IMR-90 (cell line): ENCODE measurements around the gene DUS2. TPM values are rescaled to one million over a fixed set of nuclear protein-coding genes. Genes with fewer than 3 reads are reported as not detected.

Source experiments
- ATAC-seq: fragments of 200-7000 bp; cut with Tn5 transposase; 2 replicates; pipeline ENCODE4 v1.9.1; 2020; ENCODE audit warnings: low read depth, mild to moderate bottlenecking, moderate library complexity
- BruUV-seq: library from RNA; stranded (reverse); fragments of 400-500 nt; replicated peaks from 2 replicates; lab custom pipeline; 2021; lab: Mats Ljungman, UMichigan
- CTCF ChIA-PET: fragments of 300-600 bp; formaldehyde crosslinking; extraction: SDS; loops from one replicate; lab custom pipeline; 2021; ENCODE audit warnings: antibody characterized with exemption; lab: Yijun Ruan, JAX
- POLR2A ChIA-PET: fragments of 300-600 bp; sonication (Branson Sonifier 250); formaldehyde crosslinking; loops from one replicate; lab custom pipeline; 2022; ENCODE audit warnings: antibody characterized with exemption; ENCODE audit not compliant: unreplicated experiment; lab: Charles Lee
- DNase-seq: peaks from one replicate; pipeline ENCODE4 v3.0.0; 2013
- H2AFZ ChIP-seq: replicated peaks from 2 replicates; pipeline ENCODE3; 2013; ENCODE audit warnings: low read length, mild to moderate bottlenecking; ENCODE audit not compliant: poor library complexity
- H2AK5ac ChIP-seq: 2 replicates; pipeline ENCODE4 v1.6.1; 2013; ENCODE audit warnings: low read depth, low read length, inconsistent platforms
- H2AK9ac ChIP-seq: replicated peaks from 2 replicates; pipeline ENCODE3; 2013; ENCODE audit warnings: mild to moderate bottlenecking, low read depth, low read length, moderate library complexity; ENCODE audit not compliant: poor library complexity
- H2BK120ac ChIP-seq: 2 replicates; pipeline ENCODE4 v1.6.1; 2013; ENCODE audit warnings: low read depth, low read length, inconsistent platforms
- H2BK15ac ChIP-seq: 3 replicates; pipeline ENCODE4 v1.6.1; 2013; ENCODE audit warnings: low read depth, low read length, inconsistent platforms
- H2BK20ac ChIP-seq: 2 replicates; pipeline ENCODE4 v1.6.1; 2013; ENCODE audit warnings: low read depth, mild to moderate bottlenecking, inconsistent platforms, low read length, moderate library complexity
- H2BK5ac ChIP-seq: 2 replicates; pipeline ENCODE4 v1.6.1; 2013; ENCODE audit warnings: mild to moderate bottlenecking, low read depth, low read length, inconsistent platforms; ENCODE audit not compliant: poor library complexity, severe bottlenecking
- H3K14ac ChIP-seq: replicated peaks from 2 replicates; pipeline ENCODE4 v1.6.1; 2013; ENCODE audit warnings: low read depth, low read length, inconsistent platforms
- H3K18ac ChIP-seq: 2 replicates; pipeline ENCODE4 v1.6.1; 2013; ENCODE audit warnings: low read depth, low read length, control low read depth
- H3K23ac ChIP-seq: 2 replicates; pipeline ENCODE4 v1.6.1; 2013; ENCODE audit warnings: low read depth, low read length, inconsistent platforms
- H3K27ac ChIP-seq: 2 replicates; pipeline ENCODE4 v1.5.1; 2013; ENCODE audit warnings: mild to moderate bottlenecking, control low read depth, low read length; ENCODE audit not compliant: insufficient read depth
- H3K27me3 ChIP-seq: 2 replicates; pipeline ENCODE4 v1.6.1; 2013; ENCODE audit warnings: low read length; ENCODE audit not compliant: control insufficient read depth, insufficient read depth
- H3K36me3 ChIP-seq: 2 replicates; pipeline ENCODE4 v1.6.1; 2013; ENCODE audit warnings: low read length, mixed read lengths; ENCODE audit not compliant: control insufficient read depth, insufficient read depth
- H3K4ac ChIP-seq: 2 replicates; pipeline ENCODE4 v1.6.1; 2013; ENCODE audit warnings: low read depth, low read length, inconsistent platforms
- H3K4me1 ChIP-seq: 2 replicates; pipeline ENCODE4 v1.6.1; 2013; ENCODE audit warnings: low read length, mixed read lengths; ENCODE audit not compliant: control insufficient read depth, insufficient read depth
- H3K4me2 ChIP-seq: 2 replicates; pipeline ENCODE4 v1.6.1; 2013; ENCODE audit warnings: low read depth, mild to moderate bottlenecking, control low read depth, low read length, moderate library complexity
- H3K4me3 ChIP-seq: 2 replicates; pipeline ENCODE4 v1.5.1; 2013; ENCODE audit warnings: low read depth, mild to moderate bottlenecking, control low read depth, low read length, moderate library complexity; ENCODE audit not compliant: insufficient read depth
- H3K56ac ChIP-seq: 2 replicates; pipeline ENCODE4 v1.6.1; 2013; ENCODE audit warnings: low read length, inconsistent platforms; ENCODE audit not compliant: insufficient read depth; ENCODE audit errors: extremely low read depth
- H3K79me1 ChIP-seq, 2 experiments: 2 replicates each; pipeline ENCODE4 v1.6.1; 2013; ENCODE audit warnings: low read length in 2 of 2, inconsistent platforms in 1 of 2, low read depth in 1 of 2
- H3K9ac ChIP-seq: 2 replicates; pipeline ENCODE4 v1.6.1; 2013; ENCODE audit warnings: low read depth, low read length, control low read depth
- H3K9me1 ChIP-seq: 2 replicates; pipeline ENCODE4 v1.6.1; 2013; ENCODE audit warnings: low read length, inconsistent platforms; ENCODE audit not compliant: insufficient read depth
- H3K9me3 ChIP-seq: 2 replicates; pipeline ENCODE4 v1.6.1; 2013; ENCODE audit warnings: low read length; ENCODE audit not compliant: control insufficient read depth, insufficient read depth
- H4K20me1 ChIP-seq: 2 replicates; pipeline ENCODE4 v1.6.1; 2013; ENCODE audit warnings: low read length, inconsistent platforms; ENCODE audit not compliant: insufficient read depth
- H4K5ac ChIP-seq: 2 replicates; pipeline ENCODE4 v1.6.1; 2013; ENCODE audit warnings: mild to moderate bottlenecking, low read depth, low read length, control low read depth
- H4K8ac ChIP-seq, 2 experiments: 2 replicates each; pipeline ENCODE4 v1.6.1; 2013; ENCODE audit warnings: low read depth in 2 of 2, low read length in 2 of 2, control low read depth in 1 of 2, inconsistent platforms in 1 of 2
- H4K91ac ChIP-seq: 2 replicates; pipeline ENCODE4 v1.6.1; 2013; ENCODE audit warnings: low read depth, low read length, inconsistent platforms; ENCODE audit not compliant: insufficient read depth
- CEBPB ChIP-seq: IDR thresholded peaks from 2 replicates; pipeline ENCODE4 v1.6.1; 2012; ENCODE audit warnings: low read depth, low read length, improper control_type of control experiment
- FOS ChIP-seq: fragments of 150-350 bp; IDR thresholded peaks from 2 replicates; pipeline ENCODE4 v1.6.1; 2016; ENCODE audit warnings: low read depth, low read length
- MXI1 ChIP-seq: IDR thresholded peaks from 2 replicates; pipeline ENCODE4 v1.6.1; 2012; ENCODE audit warnings: low read depth, mild to moderate bottlenecking, low read length, moderate library complexity, borderline replicate concordance
- SMC3 ChIP-seq: fragments of 150-350 bp; IDR thresholded peaks from 2 replicates; pipeline ENCODE4 v1.6.1; 2016; ENCODE audit warnings: low read depth, mild to moderate bottlenecking, antibody characterized with exemption, low read length, moderate library complexity
- USF2 ChIP-seq: fragments of 150-350 bp; IDR thresholded peaks from 2 replicates; pipeline ENCODE4 v1.6.1; 2017; ENCODE audit warnings: mild to moderate bottlenecking, antibody characterized with exemption, low read length, low read depth
- WGBS, 2 experiments: methylation state at CpG; one replicate each; pipeline versions ENCODE4 v1.1.5 to v1.1.7; 2013; ENCODE audit warnings: missing lambda C conversion rate in 2 of 2; ENCODE audit not compliant: insufficient read length in 1 of 2; ENCODE audit errors: extremely low coverage in 2 of 2; 5-methylcytosine and 5-hydroxymethylcytosine counted together
- dilution Hi-C: fragments of 300-500 bp; cut with HindIII; formaldehyde crosslinking; loops from one replicate; pipeline ENCODE4 v1.14.3; 2018; ENCODE audit warnings: low sequenced_read_pairs; ENCODE audit not compliant: unreplicated experiment
- in situ Hi-C: fragments of 300-500 bp; cut with MboI; formaldehyde crosslinking; loops from 3 replicates; pipeline ENCODE4 v1.14.3; 2019; ENCODE audit warnings: low sequenced_read_pairs, inconsistent platforms, mixed read lengths
- intact Hi-C: fragments of 100-400 bp; cut with micrococcal nuclease; formaldehyde crosslinking; loops from 2 replicates; pipeline ENCODE4 v1.10.0; 2022
- polyA plus RNA-seq, 3 experiments: library from polyadenylated mRNA; depleted of rRNA; stranded (reverse); fragments of >200 nt; gene quantifications; 2 replicates each; pipeline ENCODE4 v1.2.3, GENCODE V29; 2012; ENCODE audit warnings: low replicate concordance in 1 of 3
- total RNA-seq: library from RNA; depleted of rRNA; stranded (reverse); fragments of >200 nt; gene quantifications from 2 replicates; pipeline ENCODE4 v1.2.3, GENCODE V29; 2012

Gene DUS2
- total and polyA plus RNA-seq, 2 of the 4 experiments (the other 2 are of a cell fraction): 15.8 to 30.5 TPM

GRCh38 chr16:67988675-67989074 lies 34.4 kb upstream of the DUS2 start (continued):
- TF ChIP-seq MXI1 (no peak), FOS (no peak), SMC3 (no peak), CEBPB (no peak)

GRCh38 chr16:67989322-67990017 lies 33.6 kb upstream of the DUS2 start:
- no peak for DNase-seq
- Histone ChIP-seq H2BK5ac (no peak overlapping the region), H3K4me1 (peaks cover 5% of the 10 kb centered on the region; the same call in 1 of the 2 replicates), H3K4ac (no peak overlapping the region), H2AFZ (no peak overlapping the region), H3K36me3 (no peaks in the 10 kb centered on the region), H3K9me3 (no peaks in the 10 kb centered on the region), H2BK120ac (no peak overlapping the region), H2AK5ac (no peak overlapping the region), H3K27me3 (peaks cover 5% of the 10 kb centered on the region; the same call in 1 of the 2 replicates), H3K27ac (no peak overlapping the region), H3K79me1 (no peaks in the 10 kb centered on the region), H3K4me2 (no peak overlapping the region), H3K9ac (no peak overlapping the region), H4K91ac (no peak overlapping the region), H4K8ac (no peak overlapping the region), H3K9me1 (no peaks in the 10 kb centered on the region; the same call in 1 of the 2 replicates), H3K14ac (no peak overlapping the region), H3K4me3 (no peak overlapping the region), H4K20me1 (no peaks in the 10 kb centered on the region; the same call in 1 of the 2 replicates), H2BK15ac (no peak overlapping the region), H2BK20ac (no peak overlapping the region), H3K23ac (no peak overlapping the region), H4K5ac (no peak overlapping the region), H3K56ac (no peak overlapping the region), H3K18ac (no peak overlapping the region), H2AK9ac (no peak overlapping the region)
- dilution Hi-C loops: no loop called here
- ATAC-seq: no peak
- WGBS, 2 experiments: 0% methylated on average over 1 of the region's 8 CpGs; no CpG with 5 or more reads in 1 of the 2 experiments
- no peak for TF ChIP-seq CEBPB
- TF ChIP-seq USF2: no peak
- POLR2A ChIA-PET: no interaction called here
- BruUV-seq: no TSS peak
- CTCF ChIA-PET: no interaction called here
- intact Hi-C loops: no loop called here
- in situ Hi-C loops: loop anchor here (10.0 kb wide), 1 partner anchor 235 kb away; no protein-coding TSS in a partner anchor
